Stimulated activated CD8-positive, alpha-beta memory T cell treated with anti-CD3 and anti-CD28 coated beads, Interleukin-15, amount 100 ng/mL, for 48 hours (primary cell): Measurements from ENCODE around the gene DNAI1.

ENCODE experiments used
- DNase-seq, 2 donors: peaks; one replicate each; pipeline ENCODE4 v3.0.0-alpha.2; 2020; ENCODE audit warnings: low read depth in 2 of 2

DNAI1 gene

GRCh38 chr9:34557426-34558321, 99.1 kb downstream of the DNAI1 start:
- no peak for DNase-seq

- no peak for DNase-seq
These were observed 99.8 kb downstream of the DNAI1 start for GRCh38 chr9:34558364-34558763.

GRCh38 chr9:34558919-34559623, 100.5 kb downstream of the DNAI1 start:
- no peak for DNase-seq

DNA sequence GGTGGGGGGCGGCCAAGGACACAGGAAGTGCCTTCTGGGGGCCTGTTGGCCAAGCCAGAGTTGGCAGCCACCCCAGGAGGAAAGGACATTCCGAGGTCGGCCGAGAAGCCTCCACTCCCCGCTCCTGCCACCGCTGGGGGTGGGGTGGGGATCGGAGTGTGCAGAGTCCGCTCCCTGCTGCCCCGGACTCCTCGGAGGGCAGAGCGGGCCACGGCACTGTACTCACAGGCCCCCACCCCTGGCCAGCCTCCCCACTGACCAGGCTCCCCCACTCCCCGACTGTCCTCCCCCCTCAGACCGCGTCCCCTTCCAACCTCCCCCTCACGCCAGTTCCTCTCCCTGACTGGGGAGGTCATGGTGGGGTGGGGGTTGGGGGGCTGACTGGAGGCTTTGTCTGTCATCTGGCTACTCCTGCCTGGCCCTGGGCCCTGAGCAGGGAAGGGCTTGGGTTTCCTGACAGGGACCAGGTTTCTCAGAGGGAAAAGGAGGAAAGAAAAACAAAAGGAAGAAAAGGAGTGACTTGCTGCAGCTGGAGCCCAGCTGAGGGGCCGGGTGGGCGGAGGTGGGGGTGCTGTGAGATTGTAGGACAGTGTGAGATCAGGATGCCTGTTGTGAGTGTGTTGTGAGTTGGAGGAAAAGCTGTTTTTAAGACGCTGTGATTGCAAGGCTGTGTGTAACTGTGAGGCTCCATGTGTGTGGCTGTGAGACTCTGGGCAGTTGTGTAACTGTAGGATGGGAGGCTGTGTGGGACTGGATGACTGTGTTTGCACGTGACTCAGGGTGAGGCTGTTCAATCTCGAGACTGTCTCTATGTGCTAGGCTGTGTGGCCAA, 101.2 kb downstream of the DNAI1 start:
- DNase-seq, result no peak

DNA sequence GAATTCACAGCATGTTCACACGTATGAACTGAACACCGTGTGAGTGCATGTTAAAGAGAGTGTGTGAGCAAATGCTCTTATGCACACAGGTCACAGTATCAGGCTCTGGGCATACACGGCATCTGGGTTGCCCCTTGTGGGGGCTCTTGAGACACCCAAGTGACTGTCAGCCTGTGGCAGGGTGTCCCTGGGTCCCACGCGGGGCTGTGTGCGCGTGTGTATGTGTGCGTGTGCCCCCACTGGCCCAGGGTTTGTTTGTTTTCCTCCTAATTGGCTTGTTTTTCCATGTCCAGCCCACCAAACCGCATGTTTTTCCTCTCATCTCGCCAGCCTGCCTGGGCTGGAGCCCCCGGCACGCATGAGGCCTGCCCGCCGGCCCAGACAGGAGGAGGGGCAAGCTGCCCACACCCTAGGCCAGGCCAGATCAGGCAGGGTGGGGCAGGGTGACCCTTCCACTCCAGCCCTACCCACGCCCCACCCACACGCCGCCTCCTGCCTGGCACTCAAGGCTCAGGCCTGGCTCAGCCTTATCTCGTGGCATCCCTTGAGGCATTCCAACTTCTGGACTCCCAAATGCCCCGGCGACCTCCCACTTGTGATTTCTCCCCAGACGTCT, 102.1 kb downstream of the DNAI1 start:
- no peak for DNase-seq

- no peak for DNase-seq
These were observed 103.6 kb downstream of the DNAI1 start for GRCh38 chr9:34562135-34562745.

DNA sequence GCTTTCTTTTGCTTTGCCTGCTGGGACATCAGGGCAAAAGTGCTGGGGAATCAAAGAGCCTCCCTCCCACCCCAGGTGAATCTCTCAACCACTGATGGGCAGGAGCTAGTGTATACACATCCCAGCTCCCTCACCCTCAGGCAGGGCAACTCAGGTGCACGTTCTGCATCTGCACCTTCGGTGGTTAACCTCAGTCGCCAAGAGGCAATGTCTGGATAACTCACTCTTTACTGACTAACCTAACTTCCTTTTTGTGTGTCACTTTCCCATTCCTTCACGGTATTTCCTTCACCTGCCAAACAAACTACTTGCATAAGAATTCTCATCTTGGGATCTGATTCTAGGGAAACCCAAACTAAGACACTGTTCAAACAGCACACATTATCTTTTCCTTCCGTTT, 104.7 kb downstream of the DNAI1 start:
- no peak for DNase-seq

DNA sequence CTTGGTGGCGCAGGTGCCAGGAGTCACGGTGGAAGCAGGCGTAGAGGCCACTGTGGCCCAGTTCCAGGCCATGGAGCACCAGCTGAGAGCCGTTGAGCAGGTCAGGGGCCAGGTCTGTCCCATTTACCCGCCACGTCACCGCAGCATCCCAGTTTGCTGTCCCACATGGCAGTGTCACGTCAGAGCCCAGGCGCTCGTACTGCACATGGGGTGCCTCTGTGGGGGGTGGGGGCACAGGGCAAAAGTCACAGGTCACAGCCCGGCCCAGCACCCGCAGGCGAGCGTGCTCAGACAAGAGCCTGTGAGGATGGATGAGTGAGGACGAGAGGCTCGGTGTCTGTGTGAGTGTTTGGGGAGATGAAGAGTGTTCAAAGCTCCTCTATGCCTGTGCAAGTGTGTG, 106.0 kb downstream of the DNAI1 start:
- no peak for DNase-seq

GRCh38 chr9:34565856-34566255, 107.3 kb downstream of the DNAI1 start:
- DNase-seq, result no peak

DNA sequence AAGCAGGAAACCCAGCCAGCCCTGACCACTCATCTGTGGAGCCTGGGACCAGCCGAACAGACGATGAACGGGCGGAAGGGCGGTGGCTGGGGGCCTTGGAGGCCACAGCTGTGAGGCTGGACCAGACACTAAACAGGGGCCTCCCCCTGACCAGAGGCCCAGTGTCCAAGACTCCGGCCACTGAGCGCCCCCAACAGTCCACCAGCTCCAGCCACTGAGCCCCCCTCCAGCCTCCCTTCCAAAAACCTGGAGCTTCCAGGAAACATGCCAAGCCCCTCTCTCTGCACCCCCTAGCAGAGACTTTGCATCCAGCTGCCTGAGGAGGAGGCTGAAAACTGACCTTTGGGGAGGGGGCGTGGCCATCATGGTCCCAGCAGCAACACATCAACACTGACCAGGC, 107.7 kb downstream of the DNAI1 start:
- no peak for DNase-seq

- DNase-seq, result no peak
These were observed 108.4 kb downstream of the DNAI1 start for GRCh38 chr9:34566972-34567371.

GRCh38 chr9:34568133-34568532, 109.5 kb downstream of the DNAI1 start:
- no peak for DNase-seq

- no peak for DNase-seq
These were observed 110.2 kb downstream of the DNAI1 start for GRCh38 chr9:34568774-34569173.

GRCh38 chr9:34570376-34570775, 111.8 kb downstream of the DNAI1 start:
- no peak for DNase-seq
